Stimulated activated CD8-positive, alpha-beta memory T cell treated with anti-CD3 and anti-CD28 coated beads, Interleukin-15, amount 100 ng/mL, for 1 hour (primary cell): ENCODE data around the gene THAP8.

Experiments
- DNase-seq: peaks from one replicate; pipeline ENCODE4 v3.0.0-alpha.2; 2020; ENCODE audit warnings: low read depth

Gene THAP8

GRCh38 chr19:35993923-35994598 lies 60.0 kb downstream of the THAP8 start:
- no peak for DNase-seq

DNA sequence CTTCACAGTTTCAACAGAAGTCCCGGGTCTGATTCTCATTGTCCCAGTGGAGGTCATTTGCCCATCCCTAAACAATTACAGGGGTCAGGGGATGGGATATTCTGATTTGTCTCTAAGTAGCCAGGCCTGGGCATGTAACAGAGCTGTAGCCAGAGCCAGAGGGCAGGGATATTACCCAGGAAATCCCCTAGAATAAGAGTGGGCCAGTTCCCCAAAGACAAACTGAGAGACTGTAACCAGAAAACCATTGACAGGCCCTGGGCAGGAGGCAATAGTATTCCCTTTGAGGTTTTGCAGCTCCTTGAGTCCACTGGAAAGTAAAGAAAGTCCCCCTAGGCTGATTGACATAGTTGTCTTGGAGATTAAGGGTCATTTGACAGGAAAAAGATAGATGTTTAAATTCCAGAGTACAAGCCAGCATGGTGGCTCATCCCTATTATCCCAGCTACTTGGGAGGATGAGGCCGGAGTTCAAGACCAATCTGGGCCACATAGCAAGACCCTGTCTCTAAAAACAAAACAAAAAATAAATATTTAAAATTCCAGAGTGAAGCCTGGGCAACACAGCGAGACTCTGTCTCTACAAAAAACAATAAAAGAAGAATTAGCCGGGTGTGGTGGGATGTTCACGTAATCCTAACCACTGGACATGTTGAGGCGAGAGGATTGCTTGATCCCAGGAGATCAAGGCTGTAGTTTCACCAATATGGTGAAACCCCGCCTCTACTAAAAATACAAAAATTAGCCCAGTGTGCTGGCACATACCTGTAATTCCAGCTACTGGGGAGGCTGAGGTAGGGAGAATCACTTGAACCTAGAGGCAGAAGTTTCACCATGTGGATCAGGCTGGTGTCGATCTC lies 60.9 kb downstream of the THAP8 start:
- DNase-seq: no peak

- no peak for DNase-seq
These were observed 62.2 kb downstream of the THAP8 start for GRCh38 chr19:35991731-35992450.

- no peak for DNase-seq
These were observed 63.0 kb downstream of the THAP8 start for GRCh38 chr19:35990771-35991730.

DNA sequence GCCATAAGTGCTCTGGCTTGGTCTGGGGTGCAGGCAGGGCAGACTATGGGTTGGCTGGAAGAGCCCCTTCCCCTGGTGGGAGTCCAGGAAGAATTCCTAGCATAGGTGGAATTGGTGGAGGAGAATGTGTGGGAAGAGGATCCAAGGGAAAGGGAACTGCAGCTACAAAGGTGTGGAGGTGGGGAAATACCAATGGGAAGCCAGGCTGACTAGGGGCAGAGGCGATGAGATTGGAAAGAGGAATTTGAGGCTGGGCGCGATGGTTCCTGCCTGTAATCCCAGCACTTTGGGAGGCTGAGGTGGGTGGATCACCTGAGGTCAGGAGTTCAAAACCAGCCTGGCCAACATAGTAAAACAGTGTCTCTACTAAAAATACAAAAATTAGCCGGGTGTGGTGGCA lies 63.9 kb downstream of the THAP8 start:
- no peak for DNase-seq

DNA sequence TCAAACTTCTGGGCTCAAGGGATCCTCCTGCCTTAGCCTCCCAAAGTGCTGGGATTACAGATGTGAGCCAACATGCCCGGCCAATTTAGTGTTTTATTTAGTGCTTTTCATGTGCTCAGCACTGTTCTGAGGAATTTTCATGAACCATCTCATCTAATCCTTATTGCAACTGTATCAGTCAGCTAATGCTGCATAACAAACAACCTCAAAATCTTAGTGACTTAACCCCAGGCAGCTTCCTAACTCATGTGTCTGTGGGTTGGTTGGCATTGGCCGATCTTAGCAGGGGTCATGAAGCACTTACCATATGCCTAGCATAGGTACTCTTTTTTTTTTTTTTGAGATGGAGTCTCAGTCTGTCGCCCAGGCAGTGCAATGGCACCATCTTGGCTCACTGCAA lies 65.3 kb downstream of the THAP8 start:
- DNase-seq: no peak

- no peak for DNase-seq
These were observed 66.6 kb downstream of the THAP8 start for GRCh38 chr19:35987571-35987896.

GRCh38 chr19:35986664-35987570 lies 67.2 kb downstream of the THAP8 start:
- no peak for DNase-seq

GRCh38 chr19:35986111-35986510 lies 68.0 kb downstream of the THAP8 start:
- no peak for DNase-seq
